Nephron (organoid): ENCODE data around the gene MBNL1.

Experiments
- H3K27ac Mint-ChIP-seq, 3 experiments: 2 replicates each; pipeline ENCODE4 v1.8.0; 2020; ENCODE audit warnings: mixed read lengths in 3 of 3, mild to moderate bottlenecking in 2 of 3, moderate library complexity in 1 of 3
- H3K27me3 Mint-ChIP-seq: 2 replicates; pipeline ENCODE4 v1.8.0; 2021; ENCODE audit warnings: low read depth, mild to moderate bottlenecking, moderate library complexity, mixed read lengths
- H3K36me3 Mint-ChIP-seq: 2 replicates; pipeline ENCODE4 v1.8.0; 2020; ENCODE audit warnings: low read depth, mixed read lengths
- H3K4me1 Mint-ChIP-seq: 2 replicates; pipeline ENCODE4 v1.8.0; 2020; ENCODE audit warnings: mixed read lengths
- H3K4me3 Mint-ChIP-seq, 3 experiments: 2 replicates each; pipeline ENCODE4 v1.8.0; 2020; ENCODE audit warnings: mild to moderate bottlenecking in 3 of 3, mixed read lengths in 3 of 3, moderate library complexity in 2 of 3
- H3K9me3 Mint-ChIP-seq: 2 replicates; pipeline ENCODE4 v1.8.0; 2020; ENCODE audit warnings: mixed read lengths
- TF ChIP-seq, protein P1 (sequence below), 3 experiments: fragments of 200-600 bp; sonication (generic); IDR thresholded peaks; one replicate each; pipeline ENCODE4 v1.5.0; 2021; ENCODE audit warnings: antibody characterized with exemption in 3 of 3; ENCODE audit not compliant: unreplicated experiment in 3 of 3

MBNL1 gene

DNA sequence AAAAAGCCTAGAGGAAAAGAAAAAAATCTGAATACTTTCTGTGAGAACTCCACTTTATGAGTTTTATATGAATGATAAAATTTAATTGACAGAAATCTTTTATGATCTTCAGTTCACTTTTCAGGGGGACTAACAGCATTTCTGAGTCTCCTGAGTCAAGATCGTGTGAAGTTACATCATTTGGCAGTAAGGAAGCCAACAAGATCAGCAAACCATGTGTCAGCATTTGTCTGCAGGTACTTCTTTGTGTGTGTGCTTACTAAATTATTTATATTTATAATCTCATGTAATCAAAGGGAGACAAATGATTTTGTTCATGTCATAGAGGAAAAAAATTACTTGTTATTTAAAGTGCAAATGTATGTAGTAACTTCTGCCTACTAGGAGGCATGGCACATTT lies 217.6 kb downstream of the MBNL1 start:
- no peaks in the 10 kb centered on the region for H3K4me1 Mint-ChIP-seq
- no peaks in the 10 kb centered on the region for H3K36me3 Mint-ChIP-seq
- peaks cover 3% of the 10 kb centered on the region for H3K27me3 Mint-ChIP-seq
- H3K27ac Mint-ChIP-seq, result no peak overlapping the region
- peaks cover 26% of the 10 kb centered on the region for H3K9me3 Mint-ChIP-seq
- no peak overlapping the region for H3K4me3 Mint-ChIP-seq
- TF ChIP-seq, protein P1, sequence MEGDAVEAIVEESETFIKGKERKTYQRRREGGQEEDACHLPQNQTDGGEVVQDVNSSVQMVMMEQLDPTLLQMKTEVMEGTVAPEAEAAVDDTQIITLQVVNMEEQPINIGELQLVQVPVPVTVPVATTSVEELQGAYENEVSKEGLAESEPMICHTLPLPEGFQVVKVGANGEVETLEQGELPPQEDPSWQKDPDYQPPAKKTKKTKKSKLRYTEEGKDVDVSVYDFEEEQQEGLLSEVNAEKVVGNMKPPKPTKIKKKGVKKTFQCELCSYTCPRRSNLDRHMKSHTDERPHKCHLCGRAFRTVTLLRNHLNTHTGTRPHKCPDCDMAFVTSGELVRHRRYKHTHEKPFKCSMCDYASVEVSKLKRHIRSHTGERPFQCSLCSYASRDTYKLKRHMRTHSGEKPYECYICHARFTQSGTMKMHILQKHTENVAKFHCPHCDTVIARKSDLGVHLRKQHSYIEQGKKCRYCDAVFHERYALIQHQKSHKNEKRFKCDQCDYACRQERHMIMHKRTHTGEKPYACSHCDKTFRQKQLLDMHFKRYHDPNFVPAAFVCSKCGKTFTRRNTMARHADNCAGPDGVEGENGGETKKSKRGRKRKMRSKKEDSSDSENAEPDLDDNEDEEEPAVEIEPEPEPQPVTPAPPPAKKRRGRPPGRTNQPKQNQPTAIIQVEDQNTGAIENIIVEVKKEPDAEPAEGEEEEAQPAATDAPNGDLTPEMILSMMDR (IDR thresholded peaks at IDR 0.05; ENCODE audit: unreplicated experiment in 3 of 3), result no peak

DNA sequence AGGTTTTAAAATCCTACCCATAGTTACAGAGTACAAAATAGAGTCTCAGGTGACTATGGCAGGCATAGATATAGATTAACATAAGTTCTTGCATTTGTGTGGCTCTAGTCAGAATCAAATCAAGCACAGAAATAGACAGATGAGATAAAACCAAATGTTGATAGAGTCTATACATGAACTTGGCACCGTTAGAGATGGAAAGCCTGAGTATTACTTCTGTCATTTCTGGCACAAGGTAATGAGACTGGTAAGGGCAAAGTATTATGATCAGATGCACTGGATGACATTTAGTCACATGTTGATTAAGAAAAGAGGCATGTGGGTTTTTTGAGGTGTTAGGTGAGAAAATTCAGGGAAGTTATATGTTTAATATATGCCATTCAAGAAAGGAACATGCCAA lies 219.7 kb downstream of the MBNL1 start:
- no peaks in the 10 kb centered on the region for H3K4me1 Mint-ChIP-seq
- no peak overlapping the region for H3K27ac Mint-ChIP-seq
- TF ChIP-seq, protein P1 (IDR thresholded peaks at IDR 0.05; ENCODE audit: unreplicated experiment in 3 of 3), result no peak
- H3K36me3 Mint-ChIP-seq, result no peaks in the 10 kb centered on the region
- H3K27me3 Mint-ChIP-seq, result peaks cover 3% of the 10 kb centered on the region
- H3K4me3 Mint-ChIP-seq, result no peak overlapping the region
- peaks cover 9% of the 10 kb centered on the region for H3K9me3 Mint-ChIP-seq

DNA sequence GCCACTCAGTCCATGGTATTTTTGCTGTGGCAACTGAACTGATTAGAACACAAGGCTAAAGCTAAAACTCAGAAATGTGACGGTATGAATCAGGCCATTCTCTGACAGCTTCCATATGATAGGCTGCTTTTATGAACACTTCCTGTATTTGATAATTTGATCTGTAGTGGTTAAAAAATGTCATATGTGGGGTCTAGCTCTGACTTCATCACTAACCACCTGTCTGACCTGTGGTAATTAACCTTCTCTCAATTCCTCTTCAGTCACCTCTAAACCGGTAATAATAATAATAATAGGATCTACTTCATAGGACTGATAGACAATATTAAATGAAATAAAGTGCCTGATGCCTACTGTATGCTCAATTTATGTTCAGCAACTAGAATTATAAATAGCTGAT lies 223.2 kb downstream of the MBNL1 start:
- H3K27ac Mint-ChIP-seq, result no peak overlapping the region
- H3K4me1 Mint-ChIP-seq, result no peaks in the 10 kb centered on the region
- no peaks in the 10 kb centered on the region for H3K36me3 Mint-ChIP-seq
- TF ChIP-seq, protein P1 (IDR thresholded peaks at IDR 0.05; ENCODE audit: unreplicated experiment in 3 of 3), result no peak
- peaks cover 3% of the 10 kb centered on the region for H3K9me3 Mint-ChIP-seq
- no peak overlapping the region for H3K4me3 Mint-ChIP-seq
- H3K27me3 Mint-ChIP-seq, result no peaks in the 10 kb centered on the region

DNA sequence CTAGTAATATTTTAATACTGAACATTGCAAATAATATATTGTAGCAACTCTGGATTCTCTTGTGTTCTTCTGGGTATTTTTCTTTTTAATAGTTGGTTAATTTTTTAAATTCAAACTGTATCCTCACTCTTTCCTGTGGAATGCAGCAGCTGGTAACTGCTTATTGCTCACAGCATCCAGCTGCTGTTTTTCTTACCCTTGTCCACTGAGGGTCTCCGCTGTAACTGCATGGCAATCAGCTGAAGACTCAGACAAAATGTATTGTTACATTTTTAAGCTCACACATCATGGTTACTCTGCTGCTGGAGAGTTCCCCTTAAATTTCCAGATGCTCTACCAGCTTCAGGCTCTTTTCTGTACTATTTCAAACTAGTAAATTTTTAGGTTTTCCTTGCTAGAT lies 227.6 kb downstream of the MBNL1 start:
- H3K27me3 Mint-ChIP-seq, result no peaks in the 10 kb centered on the region

DNA sequence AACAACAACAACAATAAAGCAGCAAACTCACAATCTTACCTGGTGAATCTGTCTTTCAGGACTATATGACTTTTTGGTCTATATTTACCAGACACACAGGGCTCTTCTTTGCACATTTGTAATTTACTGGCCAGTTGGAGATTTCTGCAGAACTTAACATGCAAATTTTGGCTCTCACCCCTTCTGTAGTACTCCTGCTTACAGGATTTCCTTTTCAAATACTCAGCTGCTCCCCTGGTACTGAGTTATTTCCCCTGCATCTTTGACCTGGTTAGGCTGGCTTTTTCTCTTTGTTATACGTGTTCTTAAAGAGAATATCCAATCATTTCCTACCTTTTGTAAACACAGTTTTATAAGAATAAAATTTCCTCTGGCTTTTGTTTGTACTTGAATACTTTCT lies 228.0 kb downstream of the MBNL1 start:
- H3K36me3 Mint-ChIP-seq, result no peaks in the 10 kb centered on the region
- H3K27ac Mint-ChIP-seq, result no peak overlapping the region
- no peak overlapping the region for H3K4me3 Mint-ChIP-seq
- H3K9me3 Mint-ChIP-seq, result no peaks in the 10 kb centered on the region
- TF ChIP-seq, protein P1 (IDR thresholded peaks at IDR 0.05; ENCODE audit: unreplicated experiment in 3 of 3), result no peak
- H3K27me3 Mint-ChIP-seq, result no peaks in the 10 kb centered on the region
- H3K4me1 Mint-ChIP-seq, result peaks cover 4% of the 10 kb centered on the region

More for the DNA sequence above, 227.6 kb downstream of the MBNL1 start:
- peaks cover 4% of the 10 kb centered on the region for H3K4me1 Mint-ChIP-seq
- TF ChIP-seq, protein P1 (IDR thresholded peaks at IDR 0.05; ENCODE audit: unreplicated experiment in 3 of 3), result no peak
- H3K27ac Mint-ChIP-seq, result no peak overlapping the region
- no peaks in the 10 kb centered on the region for H3K9me3 Mint-ChIP-seq
- no peaks in the 10 kb centered on the region for H3K36me3 Mint-ChIP-seq
- H3K4me3 Mint-ChIP-seq, result no peak overlapping the region

DNA sequence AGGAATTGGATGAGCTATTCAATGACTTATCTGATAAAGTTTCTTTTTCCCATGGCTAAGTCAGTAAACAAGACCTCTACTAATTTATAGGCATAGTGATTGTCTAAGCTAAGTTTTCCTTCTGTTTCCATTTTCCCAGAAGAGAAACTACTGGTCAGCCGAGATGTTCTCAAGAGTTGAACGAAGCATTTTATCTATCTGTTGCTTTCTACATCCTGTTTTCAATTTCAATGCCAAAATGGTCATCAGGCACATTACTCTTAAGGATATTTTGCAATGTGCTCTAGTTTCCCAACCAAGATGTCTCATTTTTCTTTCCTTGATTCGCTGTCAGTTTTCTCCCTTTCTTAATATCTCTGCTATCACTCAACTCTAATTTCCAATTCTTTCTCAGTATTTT lies 228.7 kb downstream of the MBNL1 start:
- Mint-ChIP-seq H3K9me3 (peaks cover 4% of the 10 kb centered on the region), H3K4me3 (no peak overlapping the region), H3K27me3 (peaks cover 3% of the 10 kb centered on the region), H3K27ac (no peak overlapping the region), H3K36me3 (no peaks in the 10 kb centered on the region), H3K4me1 (peaks cover 4% of the 10 kb centered on the region)
- TF ChIP-seq, protein P1 (IDR thresholded peaks at IDR 0.05; ENCODE audit: unreplicated experiment in 3 of 3), result no peak
